GM23338 (cell line): ENCODE measurements around the gene LCE1C. TPM values are rescaled to one million over a fixed set of nuclear protein-coding genes. Genes with fewer than 3 reads are reported as not detected.

Experiments used
- ATAC-seq: fragments of 200-7000 bp; cut with Tn5 transposase; 3 replicates; pipeline ENCODE4 v1.9.1; 2020
- DNase-seq: peaks from one replicate; pipeline ENCODE4 v3.0.0-alpha.2; 2015; ENCODE audit warnings: low spot score
- H2AFZ ChIP-seq: fragments of 200-600 bp; sonication (generic); 2 replicates; pipeline ENCODE4 v1.8.0; 2016; ENCODE audit warnings: antibody characterized with exemption, mild to moderate bottlenecking, moderate library complexity
- H3F3A ChIP-seq: fragments of 200-600 bp; sonication (generic); replicated peaks from 2 replicates; pipeline ENCODE4 v1.8.0; 2017; ENCODE audit warnings: antibody characterized with exemption, mixed run types, low read depth
- H3K27ac ChIP-seq: fragments of 200-600 bp; sonication (generic); 2 replicates; pipeline ENCODE4 v1.6.1; 2016; ENCODE audit warnings: low read depth
- H3K27me3 ChIP-seq: fragments of 200-600 bp; sonication (generic); 2 replicates; pipeline ENCODE4 v1.8.0; 2016; ENCODE audit warnings: mild to moderate bottlenecking, mixed run types, moderate library complexity; ENCODE audit not compliant: insufficient read depth
- H3K36me3 ChIP-seq: fragments of 200-600 bp; sonication (generic); 2 replicates; pipeline ENCODE4 v1.8.0; 2016; ENCODE audit warnings: mild to moderate bottlenecking; ENCODE audit not compliant: insufficient read depth
- H3K4me1 ChIP-seq: fragments of 200-600 bp; sonication (generic); 2 replicates; pipeline ENCODE4 v1.8.0; 2016; ENCODE audit warnings: mild to moderate bottlenecking, moderate library complexity; ENCODE audit not compliant: insufficient read depth
- H3K4me2 ChIP-seq: fragments of 200-600 bp; sonication (generic); 2 replicates; pipeline ENCODE4 v1.7.1; 2017; ENCODE audit warnings: mixed run types
- H3K4me3 ChIP-seq: fragments of 200-600 bp; sonication (generic); 2 replicates; pipeline ENCODE4 v1.6.1; 2016; ENCODE audit warnings: mixed run types
- H3K79me2 ChIP-seq: fragments of 200-600 bp; sonication (generic); replicated peaks from 2 replicates; pipeline ENCODE4 v1.8.0; 2017; ENCODE audit warnings: mild to moderate bottlenecking; ENCODE audit not compliant: insufficient read depth
- H3K9me2 ChIP-seq: fragments of 200-600 bp; sonication (generic); 2 replicates; pipeline ENCODE4 v1.8.0; 2017; ENCODE audit not compliant: insufficient read depth
- H4K20me1 ChIP-seq: fragments of 200-600 bp; sonication (generic); replicated peaks from 2 replicates; pipeline ENCODE4 v1.8.0; 2017; ENCODE audit warnings: mild to moderate bottlenecking; ENCODE audit not compliant: insufficient read depth
- H3K27ac Mint-ChIP-seq: 2 replicates; pipeline ENCODE4 v1.8.0; 2020; ENCODE audit warnings: inconsistent platforms, mild to moderate bottlenecking, moderate library complexity, mixed read lengths
- H3K27me3 Mint-ChIP-seq: 3 replicates; pipeline ENCODE4 v1.8.0; 2022; ENCODE audit warnings: low read depth, mild to moderate bottlenecking, moderate library complexity, mixed read lengths, inconsistent platforms; ENCODE audit not compliant: insufficient read depth, poor library complexity
- H3K36me3 Mint-ChIP-seq: 3 replicates; pipeline ENCODE4 v1.8.0; 2021; ENCODE audit warnings: low read depth, mild to moderate bottlenecking, inconsistent platforms, moderate library complexity, mixed read lengths
- H3K4me1 Mint-ChIP-seq: 3 replicates; pipeline ENCODE4 v1.8.0; 2020; ENCODE audit warnings: mild to moderate bottlenecking, inconsistent platforms, mixed read lengths
- H3K4me3 Mint-ChIP-seq: 3 replicates; pipeline ENCODE4 v1.8.0; 2021; ENCODE audit warnings: moderate library complexity, mild to moderate bottlenecking, inconsistent platforms, mixed read lengths
- H3K9me3 Mint-ChIP-seq: 3 replicates; pipeline ENCODE4 v1.8.0; 2020; ENCODE audit warnings: moderate library complexity, mild to moderate bottlenecking, inconsistent platforms, mixed read lengths
- CREB1 ChIP-seq: fragments of 250-450 bp; sonication (Bioruptor Pico); IDR thresholded peaks from 2 replicates; pipeline ENCODE4 v1.5.0; 2020; ENCODE audit warnings: low read depth, mild to moderate bottlenecking, moderate library complexity
- STAT1 ChIP-seq: IDR thresholded peaks from one replicate; pipeline ENCODE4 v1.6.1; 2016; ENCODE audit warnings: antibody characterized with exemption; ENCODE audit not compliant: unreplicated experiment
- ZNF114 ChIP-seq: fragments of 250-450 bp; sonication (Bioruptor Pico); IDR thresholded peaks from 2 replicates; pipeline ENCODE4 v1.5.0; 2020; ENCODE audit warnings: mild to moderate bottlenecking, moderate library complexity
- ZNF462 ChIP-seq: fragments of 250-450 bp; sonication (Bioruptor Pico); IDR thresholded peaks from 2 replicates; pipeline ENCODE4 v1.5.0; 2020; ENCODE audit warnings: mild to moderate bottlenecking, moderate library complexity
- polyA plus RNA-seq: library from polyadenylated mRNA; unstranded; fragments of >200 nt; fragmentation: Nextera tagmentation; extraction: Ambion mirVana; gene quantifications from 2 replicates; pipeline ENCODE4 v1.2.1, GENCODE V29; 2016
- total RNA-seq: library from RNA; depleted of rRNA; stranded (reverse); fragments of >200 nt; shearing (Covaris generic); gene quantifications from 2 replicates; pipeline ENCODE4 v1.2.3, GENCODE V29; 2014

The LCE1C gene
- total and polyA plus RNA-seq, 2 experiments from 2014 or later: not detected

- TF ChIP-seq ZNF462 (CRISPR knock-in tag): no peak
- TF ChIP-seq STAT1: no peak
- no peak for TF ChIP-seq CREB1 (CRISPR knock-in tag)
These were observed 36.1 kb upstream of the LCE1C start, which contains the start of gene LCE6A (continued) for GRCh38 chr1:152842556-152842955.

GRCh38 chr1:152836870-152837269, 30.4 kb upstream of the LCE1C start:
- TF ChIP-seq ZNF462 (CRISPR knock-in tag): no peak
- TF ChIP-seq ZNF114 (CRISPR knock-in tag): no peak
- Histone ChIP-seq H3K27me3 (no peaks in the 10 kb centered on the region), H3K79me2 (no peaks in the 10 kb centered on the region), H4K20me1 (no peaks in the 10 kb centered on the region), H3F3A (no peaks in the 10 kb centered on the region), H2AFZ (no peak overlapping the region), H3K4me1 (no peaks in the 10 kb centered on the region), H3K9me2 (no peaks in the 10 kb centered on the region), H3K36me3 (no peaks in the 10 kb centered on the region), H3K27ac (no peak overlapping the region), H3K4me3 (no peak overlapping the region), H3K4me2 (no peak overlapping the region)
- Mint-ChIP-seq H3K9me3 (peaks cover 12% of the 10 kb centered on the region), H3K4me1 (no peaks in the 10 kb centered on the region), H3K27me3 (peaks cover 2% of the 10 kb centered on the region), H3K27ac (no peak overlapping the region), H3K4me3 (no peak overlapping the region), H3K36me3 (no peaks in the 10 kb centered on the region)
- ATAC-seq (no peak), DNase-seq (no peak)
